ENCODE results near the gene NAA15. TPM values are rescaled to one million over a fixed set of nuclear protein-coding genes. Genes with fewer than 3 reads are reported as not detected.

Gene NAA15
- total and polyA plus RNA-seq, 2 of the 8 experiments (the other 6 are each of a cell fraction or from before 2014, with no cell fraction given) = 9.7 to 124 TPM

- TF ChIP-seq, protein P1, sequence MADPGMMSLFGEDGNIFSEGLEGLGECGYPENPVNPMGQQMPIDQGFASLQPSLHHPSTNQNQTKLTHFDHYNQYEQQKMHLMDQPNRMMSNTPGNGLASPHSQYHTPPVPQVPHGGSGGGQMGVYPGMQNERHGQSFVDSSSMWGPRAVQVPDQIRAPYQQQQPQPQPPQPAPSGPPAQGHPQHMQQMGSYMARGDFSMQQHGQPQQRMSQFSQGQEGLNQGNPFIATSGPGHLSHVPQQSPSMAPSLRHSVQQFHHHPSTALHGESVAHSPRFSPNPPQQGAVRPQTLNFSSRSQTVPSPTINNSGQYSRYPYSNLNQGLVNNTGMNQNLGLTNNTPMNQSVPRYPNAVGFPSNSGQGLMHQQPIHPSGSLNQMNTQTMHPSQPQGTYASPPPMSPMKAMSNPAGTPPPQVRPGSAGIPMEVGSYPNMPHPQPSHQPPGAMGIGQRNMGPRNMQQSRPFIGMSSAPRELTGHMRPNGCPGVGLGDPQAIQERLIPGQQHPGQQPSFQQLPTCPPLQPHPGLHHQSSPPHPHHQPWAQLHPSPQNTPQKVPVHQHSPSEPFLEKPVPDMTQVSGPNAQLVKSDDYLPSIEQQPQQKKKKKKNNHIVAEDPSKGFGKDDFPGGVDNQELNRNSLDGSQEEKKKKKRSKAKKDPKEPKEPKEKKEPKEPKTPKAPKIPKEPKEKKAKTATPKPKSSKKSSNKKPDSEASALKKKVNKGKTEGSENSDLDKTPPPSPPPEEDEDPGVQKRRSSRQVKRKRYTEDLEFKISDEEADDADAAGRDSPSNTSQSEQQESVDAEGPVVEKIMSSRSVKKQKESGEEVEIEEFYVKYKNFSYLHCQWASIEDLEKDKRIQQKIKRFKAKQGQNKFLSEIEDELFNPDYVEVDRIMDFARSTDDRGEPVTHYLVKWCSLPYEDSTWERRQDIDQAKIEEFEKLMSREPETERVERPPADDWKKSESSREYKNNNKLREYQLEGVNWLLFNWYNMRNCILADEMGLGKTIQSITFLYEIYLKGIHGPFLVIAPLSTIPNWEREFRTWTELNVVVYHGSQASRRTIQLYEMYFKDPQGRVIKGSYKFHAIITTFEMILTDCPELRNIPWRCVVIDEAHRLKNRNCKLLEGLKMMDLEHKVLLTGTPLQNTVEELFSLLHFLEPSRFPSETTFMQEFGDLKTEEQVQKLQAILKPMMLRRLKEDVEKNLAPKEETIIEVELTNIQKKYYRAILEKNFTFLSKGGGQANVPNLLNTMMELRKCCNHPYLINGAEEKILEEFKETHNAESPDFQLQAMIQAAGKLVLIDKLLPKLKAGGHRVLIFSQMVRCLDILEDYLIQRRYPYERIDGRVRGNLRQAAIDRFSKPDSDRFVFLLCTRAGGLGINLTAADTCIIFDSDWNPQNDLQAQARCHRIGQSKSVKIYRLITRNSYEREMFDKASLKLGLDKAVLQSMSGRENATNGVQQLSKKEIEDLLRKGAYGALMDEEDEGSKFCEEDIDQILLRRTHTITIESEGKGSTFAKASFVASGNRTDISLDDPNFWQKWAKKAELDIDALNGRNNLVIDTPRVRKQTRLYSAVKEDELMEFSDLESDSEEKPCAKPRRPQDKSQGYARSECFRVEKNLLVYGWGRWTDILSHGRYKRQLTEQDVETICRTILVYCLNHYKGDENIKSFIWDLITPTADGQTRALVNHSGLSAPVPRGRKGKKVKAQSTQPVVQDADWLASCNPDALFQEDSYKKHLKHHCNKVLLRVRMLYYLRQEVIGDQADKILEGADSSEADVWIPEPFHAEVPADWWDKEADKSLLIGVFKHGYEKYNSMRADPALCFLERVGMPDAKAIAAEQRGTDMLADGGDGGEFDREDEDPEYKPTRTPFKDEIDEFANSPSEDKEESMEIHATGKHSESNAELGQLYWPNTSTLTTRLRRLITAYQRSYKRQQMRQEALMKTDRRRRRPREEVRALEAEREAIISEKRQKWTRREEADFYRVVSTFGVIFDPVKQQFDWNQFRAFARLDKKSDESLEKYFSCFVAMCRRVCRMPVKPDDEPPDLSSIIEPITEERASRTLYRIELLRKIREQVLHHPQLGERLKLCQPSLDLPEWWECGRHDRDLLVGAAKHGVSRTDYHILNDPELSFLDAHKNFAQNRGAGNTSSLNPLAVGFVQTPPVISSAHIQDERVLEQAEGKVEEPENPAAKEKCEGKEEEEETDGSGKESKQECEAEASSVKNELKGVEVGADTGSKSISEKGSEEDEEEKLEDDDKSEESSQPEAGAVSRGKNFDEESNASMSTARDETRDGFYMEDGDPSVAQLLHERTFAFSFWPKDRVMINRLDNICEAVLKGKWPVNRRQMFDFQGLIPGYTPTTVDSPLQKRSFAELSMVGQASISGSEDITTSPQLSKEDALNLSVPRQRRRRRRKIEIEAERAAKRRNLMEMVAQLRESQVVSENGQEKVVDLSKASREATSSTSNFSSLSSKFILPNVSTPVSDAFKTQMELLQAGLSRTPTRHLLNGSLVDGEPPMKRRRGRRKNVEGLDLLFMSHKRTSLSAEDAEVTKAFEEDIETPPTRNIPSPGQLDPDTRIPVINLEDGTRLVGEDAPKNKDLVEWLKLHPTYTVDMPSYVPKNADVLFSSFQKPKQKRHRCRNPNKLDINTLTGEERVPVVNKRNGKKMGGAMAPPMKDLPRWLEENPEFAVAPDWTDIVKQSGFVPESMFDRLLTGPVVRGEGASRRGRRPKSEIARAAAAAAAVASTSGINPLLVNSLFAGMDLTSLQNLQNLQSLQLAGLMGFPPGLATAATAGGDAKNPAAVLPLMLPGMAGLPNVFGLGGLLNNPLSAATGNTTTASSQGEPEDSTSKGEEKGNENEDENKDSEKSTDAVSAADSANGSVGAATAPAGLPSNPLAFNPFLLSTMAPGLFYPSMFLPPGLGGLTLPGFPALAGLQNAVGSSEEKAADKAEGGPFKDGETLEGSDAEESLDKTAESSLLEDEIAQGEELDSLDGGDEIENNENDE (IDR thresholded peaks at IDR 0.05; ENCODE audit: insufficient replicate concordance, low read length) = no peak
- TF ChIP-seq YY1 (IDR thresholded peaks at IDR 0.05; ENCODE audit: low read depth, low read length) (no peak), RFX5 (IDR thresholded peaks at IDR 0.05; ENCODE audit: borderline replicate concordance, low read depth, low read length) (no peak), KDM5A (IDR thresholded peaks at IDR 0.05; ENCODE audit: low read length) (no peak), BRCA1 (IDR thresholded peaks at IDR 0.05; ENCODE audit: low read depth, low read length) (no peak), CBX8 (IDR thresholded peaks at IDR 0.05; ENCODE audit: borderline replicate concordance, low read depth, low read length) (no peak), TAF7 (optimal IDR thresholded peaks at IDR 0.05; ENCODE audit: borderline replicate concordance, low read depth, low read length) (no peak), SIX5 (IDR thresholded peaks at IDR 0.05; ENCODE audit: low read depth, low read length) (no peak), KDM4A (IDR thresholded peaks at IDR 0.05; ENCODE audit: low read depth, low read length, severe bottlenecking) (no peak)
- TF ChIP-seq, protein P2, sequence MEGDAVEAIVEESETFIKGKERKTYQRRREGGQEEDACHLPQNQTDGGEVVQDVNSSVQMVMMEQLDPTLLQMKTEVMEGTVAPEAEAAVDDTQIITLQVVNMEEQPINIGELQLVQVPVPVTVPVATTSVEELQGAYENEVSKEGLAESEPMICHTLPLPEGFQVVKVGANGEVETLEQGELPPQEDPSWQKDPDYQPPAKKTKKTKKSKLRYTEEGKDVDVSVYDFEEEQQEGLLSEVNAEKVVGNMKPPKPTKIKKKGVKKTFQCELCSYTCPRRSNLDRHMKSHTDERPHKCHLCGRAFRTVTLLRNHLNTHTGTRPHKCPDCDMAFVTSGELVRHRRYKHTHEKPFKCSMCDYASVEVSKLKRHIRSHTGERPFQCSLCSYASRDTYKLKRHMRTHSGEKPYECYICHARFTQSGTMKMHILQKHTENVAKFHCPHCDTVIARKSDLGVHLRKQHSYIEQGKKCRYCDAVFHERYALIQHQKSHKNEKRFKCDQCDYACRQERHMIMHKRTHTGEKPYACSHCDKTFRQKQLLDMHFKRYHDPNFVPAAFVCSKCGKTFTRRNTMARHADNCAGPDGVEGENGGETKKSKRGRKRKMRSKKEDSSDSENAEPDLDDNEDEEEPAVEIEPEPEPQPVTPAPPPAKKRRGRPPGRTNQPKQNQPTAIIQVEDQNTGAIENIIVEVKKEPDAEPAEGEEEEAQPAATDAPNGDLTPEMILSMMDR (IDR thresholded peaks at IDR 0.05; ENCODE audit: control extremely low read depth in 1 of 3, insufficient read depth in 1 of 3, low read depth in 1 of 3, low read length in 3 of 3) = no peak
Measured at GRCh38 chr4:139337612-139338011, 36.3 kb downstream of the NAA15 start (continued).

Measured in H1 (cell line).